Activated T-helper 1 cell treated with Interleukin-2 at 50 U/mL for 16 hours (primary cell): Measurements from ENCODE around the gene ALKBH1.
"Not testable (repeated sequence)": the region's sequence is repeated elsewhere in the genome, so short reads cannot be mapped to it uniquely, and the experiment has no call there.

ENCODE experiments used
- DNase-seq: peaks from one replicate; pipeline ENCODE4 v3.0.0-alpha.2; 2020; ENCODE audit warnings: low read depth

Gene ALKBH1

GRCh38 chr14:77707724-77708408 is at the start of gene ALKBH1, which contains the start of gene SLIRP:
TSS of gene ALKBH1 (minus strand) at chr14:77708023. CDS start at chr14:77708004, 19 bp downstream.
TSS of gene SLIRP (plus strand) at chr14:77708103. CDS start at chr14:77708112, 9 bp downstream.
- DNase-seq: peak; percentile 79

GRCh38 chr14:77752799-77753516 is 45.1 kb upstream of the ALKBH1 start:
- DNase-seq: no peak

- DNase-seq: no peak
Measured at GRCh38 chr14:77752266-77752665, 44.4 kb upstream of the ALKBH1 start.

- not testable (repeated sequence) for DNase-seq
Measured at GRCh38 chr14:77747425-77747824, 39.6 kb upstream of the ALKBH1 start.

GRCh38 chr14:77746064-77746702 is 38.4 kb upstream of the ALKBH1 start:
- DNase-seq: no peak

- DNase-seq: no peak
Measured at GRCh38 chr14:77741438-77741837, 33.6 kb upstream of the ALKBH1 start.

- DNase-seq: no peak
Measured at GRCh38 chr14:77738559-77739250, 30.9 kb upstream of the ALKBH1 start.

- no peak for DNase-seq
Measured at GRCh38 chr14:77730976-77731497, 23.2 kb upstream of the ALKBH1 start.

GRCh38 chr14:77722301-77722700 is 14.5 kb upstream of the ALKBH1 start:
- no peak for DNase-seq

- no peak for DNase-seq
Measured at GRCh38 chr14:77721437-77721836, 13.6 kb upstream of the ALKBH1 start.

GRCh38 chr14:77717608-77718305 is 9.9 kb upstream of the ALKBH1 start:
- DNase-seq: no peak

- DNase-seq: no peak
Measured at GRCh38 chr14:77714926-77715325, 7.1 kb upstream of the ALKBH1 start.

- DNase-seq: no peak
Measured at GRCh38 chr14:77710364-77710763, 2.5 kb upstream of the ALKBH1 start.

GRCh38 chr14:77709412-77709811 is 1.6 kb upstream of the ALKBH1 start:
- no peak for DNase-seq

GRCh38 chr14:77708749-77709148 is 926 bp upstream of the ALKBH1 start:
- DNase-seq: no peak

- DNase-seq: no peak
Measured at GRCh38 chr14:77707355-77707723, 484 bp downstream of the ALKBH1 start.

- no peak for DNase-seq
Measured at GRCh38 chr14:77691259-77691658, 16.6 kb downstream of the ALKBH1 start.

- no peak for DNase-seq
Measured at GRCh38 chr14:77682158-77682553, 25.7 kb downstream of the ALKBH1 start.

GRCh38 chr14:77681196-77682157 is 26.3 kb downstream of the ALKBH1 start:
- DNase-seq: no peak

GRCh38 chr14:77674931-77675330 is 32.9 kb downstream of the ALKBH1 start:
- no peak for DNase-seq
